OCI-LY7 (cell line): ENCODE measurements around the gene STX18.

Experiments
- EZH2phosphoT487 ChIP-seq: fragments of 200-600 bp; sonication (generic); IDR thresholded peaks from 2 replicates; pipeline ENCODE4 v1.6.1; 2018; ENCODE audit warnings: low read depth, borderline replicate concordance, mild to moderate bottlenecking, mixed run types, antibody characterized with exemption, low read length, moderate library complexity, mixed read lengths
- TF ChIP-seq, protein P1 (sequence below): fragments of 200-600 bp; sonication (generic); conservative IDR thresholded peaks from 2 replicates; pipeline ENCODE4 v1.5.1; 2014; ENCODE audit warnings: mild to moderate bottlenecking, antibody characterized with exemption, low read length, moderate library complexity, mixed read lengths

DNA sequence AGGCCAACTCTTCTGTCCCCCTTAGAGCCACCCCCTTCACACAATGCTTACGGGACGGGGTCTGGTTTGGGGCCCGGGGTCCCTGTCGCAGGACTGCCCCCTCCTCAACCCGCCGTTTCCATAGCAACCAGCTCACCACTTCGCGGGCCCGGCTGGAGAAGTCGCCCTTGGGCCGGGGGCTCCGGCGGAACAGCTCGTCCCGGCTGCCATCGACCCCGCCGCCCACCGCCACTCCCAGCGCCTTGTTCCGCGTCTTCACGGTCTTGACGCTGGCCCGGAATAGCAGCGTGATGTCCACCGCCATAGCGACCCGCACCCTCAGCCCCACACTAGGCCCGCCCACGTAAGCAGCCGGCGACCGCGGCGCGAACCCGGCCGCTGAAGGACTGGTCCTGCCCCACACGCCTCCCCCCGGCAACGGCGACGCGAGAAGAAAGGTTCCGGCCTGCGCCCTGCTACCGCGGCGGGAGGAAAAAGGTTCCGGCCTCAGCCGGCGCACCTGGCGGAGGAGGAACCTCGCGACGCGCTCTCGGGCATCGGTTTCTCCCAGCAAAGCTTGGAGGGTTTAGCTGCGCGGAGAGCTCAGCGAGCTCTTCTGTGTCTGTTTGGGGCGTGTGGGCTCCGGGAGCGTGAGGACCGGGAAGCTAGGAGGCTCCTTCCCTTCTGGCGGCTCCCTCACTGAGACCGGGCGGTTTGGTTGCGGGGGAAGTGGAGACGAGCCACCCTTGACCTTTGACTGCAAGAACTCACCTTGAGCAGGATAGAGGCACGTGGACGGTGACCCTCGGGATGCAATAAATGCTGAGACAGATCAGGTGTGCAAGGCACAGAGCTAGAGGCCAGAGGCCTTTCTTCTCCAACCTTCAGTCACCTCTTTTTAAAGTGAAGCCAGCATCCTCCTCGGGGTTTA lies at the start of gene STX18:
- TF ChIP-seq, protein P1, sequence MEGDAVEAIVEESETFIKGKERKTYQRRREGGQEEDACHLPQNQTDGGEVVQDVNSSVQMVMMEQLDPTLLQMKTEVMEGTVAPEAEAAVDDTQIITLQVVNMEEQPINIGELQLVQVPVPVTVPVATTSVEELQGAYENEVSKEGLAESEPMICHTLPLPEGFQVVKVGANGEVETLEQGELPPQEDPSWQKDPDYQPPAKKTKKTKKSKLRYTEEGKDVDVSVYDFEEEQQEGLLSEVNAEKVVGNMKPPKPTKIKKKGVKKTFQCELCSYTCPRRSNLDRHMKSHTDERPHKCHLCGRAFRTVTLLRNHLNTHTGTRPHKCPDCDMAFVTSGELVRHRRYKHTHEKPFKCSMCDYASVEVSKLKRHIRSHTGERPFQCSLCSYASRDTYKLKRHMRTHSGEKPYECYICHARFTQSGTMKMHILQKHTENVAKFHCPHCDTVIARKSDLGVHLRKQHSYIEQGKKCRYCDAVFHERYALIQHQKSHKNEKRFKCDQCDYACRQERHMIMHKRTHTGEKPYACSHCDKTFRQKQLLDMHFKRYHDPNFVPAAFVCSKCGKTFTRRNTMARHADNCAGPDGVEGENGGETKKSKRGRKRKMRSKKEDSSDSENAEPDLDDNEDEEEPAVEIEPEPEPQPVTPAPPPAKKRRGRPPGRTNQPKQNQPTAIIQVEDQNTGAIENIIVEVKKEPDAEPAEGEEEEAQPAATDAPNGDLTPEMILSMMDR, result no peak
- TF ChIP-seq EZH2phosphoT487, result no peak
